CD4-positive, alpha-beta T cell treated with Interleukin-15 for 4 hours (primary cell): ENCODE results near the gene C2orf72.
"Not testable (repeated sequence)": the region's sequence is repeated elsewhere in the genome, so short reads cannot be mapped to it uniquely, and the experiment has no call there.

Experiments
- DNase-seq: peaks from one replicate; pipeline ENCODE4 v3.0.0-alpha.2; 2020; ENCODE audit warnings: low spot score

The C2orf72 gene

GRCh38 chr2:231015478-231015877 is 21.8 kb upstream of the C2orf72 start:
- DNase-seq, result no peak

- DNase-seq, result no peak
These were observed 21.4 kb upstream of the C2orf72 start for GRCh38 chr2:231015926-231016325.

DNA sequence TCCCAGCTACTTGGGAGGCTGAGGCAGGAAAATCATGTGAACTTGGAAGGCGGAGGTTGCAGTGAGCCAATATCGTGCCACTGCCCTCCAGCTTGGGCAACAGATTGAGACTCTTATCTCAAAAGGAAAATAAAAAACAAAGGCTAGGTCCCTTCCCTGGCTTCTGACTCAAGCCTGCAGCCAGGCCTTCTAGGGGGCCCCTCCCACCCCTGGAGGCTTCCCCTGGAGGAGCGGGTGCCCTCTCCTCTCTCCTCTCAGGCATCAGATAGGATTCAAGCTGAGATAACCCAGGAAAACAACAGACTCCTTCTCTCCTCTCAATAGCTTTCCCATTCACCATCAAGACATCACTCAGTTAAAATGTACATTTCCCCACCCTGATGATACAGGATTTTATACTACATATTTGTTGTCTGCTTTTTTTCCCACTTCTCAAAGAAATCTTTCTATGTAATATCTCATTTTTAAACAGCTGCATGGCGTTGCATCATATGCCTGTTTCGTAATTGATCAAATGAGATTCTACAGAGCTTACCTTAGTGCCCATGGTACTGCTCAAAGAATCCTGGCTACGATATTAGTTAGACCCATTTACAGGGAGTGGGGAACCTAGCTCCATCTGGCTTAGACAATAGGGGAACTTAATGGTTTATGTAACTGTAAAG is 20.6 kb upstream of the C2orf72 start:
- no peak for DNase-seq

DNA sequence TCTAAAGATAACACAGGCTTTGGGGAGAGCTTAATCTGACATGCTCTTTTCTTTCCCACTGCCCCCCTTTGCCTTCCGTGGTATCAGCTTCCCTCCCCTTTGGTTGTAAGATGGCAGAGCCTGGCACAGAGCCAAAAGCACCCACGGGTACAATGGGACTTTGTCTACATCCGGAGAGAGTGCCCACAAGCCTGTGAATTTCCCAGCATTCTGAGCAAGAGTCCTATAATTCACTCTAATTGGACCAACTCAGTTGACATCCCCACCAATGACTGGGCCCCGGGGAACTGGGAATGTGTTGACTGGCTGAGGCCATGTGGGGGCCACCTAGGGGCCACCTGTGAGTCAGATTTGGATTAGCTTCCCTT is 20.1 kb upstream of the C2orf72 start:
- no peak for DNase-seq

DNA sequence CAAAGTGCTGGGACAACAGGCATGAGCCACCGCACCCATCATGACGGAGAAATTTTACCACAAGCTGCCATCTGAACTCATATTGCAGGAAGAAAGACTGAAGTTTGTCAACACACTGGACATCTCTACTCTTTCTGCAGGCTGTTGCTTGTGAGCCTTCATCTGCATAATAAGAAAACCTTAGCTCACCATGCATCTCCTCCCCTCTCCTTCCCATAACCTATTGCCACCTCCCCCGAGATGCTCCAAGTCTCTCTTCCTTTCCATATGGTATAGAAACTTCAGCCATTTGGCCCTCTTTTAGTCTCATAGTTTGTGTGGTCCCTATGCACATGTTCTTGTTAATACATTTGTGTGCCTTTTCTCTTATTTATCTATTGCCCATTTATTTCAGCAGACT is 19.1 kb upstream of the C2orf72 start:
- no peak for DNase-seq

DNA sequence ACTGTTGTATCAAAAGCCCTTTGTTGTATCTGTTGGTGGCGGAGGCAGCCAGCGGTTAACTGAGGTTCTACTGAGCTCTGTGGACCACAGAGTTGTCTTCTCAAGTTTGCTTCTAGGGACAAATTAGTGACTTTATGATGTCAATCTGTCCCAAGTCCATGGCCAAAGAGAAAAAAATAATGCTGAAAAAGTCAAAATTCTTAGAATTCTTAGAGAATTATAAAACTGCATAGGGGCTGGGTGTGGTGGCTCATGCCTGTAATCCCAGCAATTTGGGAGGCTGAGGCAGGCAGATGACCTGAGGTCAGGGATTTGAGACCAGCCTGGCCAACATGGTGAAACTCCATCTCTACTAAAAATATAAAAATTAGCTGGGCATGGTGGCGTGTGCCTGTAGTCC is 12.3 kb upstream of the C2orf72 start:
- not testable (repeated sequence) for DNase-seq

GRCh38 chr2:231028889-231029288 is 8.4 kb upstream of the C2orf72 start:
- no peak for DNase-seq

- DNase-seq, result no peak
These were observed 7.8 kb upstream of the C2orf72 start for GRCh38 chr2:231029563-231029962.

- DNase-seq, result no peak
These were observed 6.6 kb upstream of the C2orf72 start for GRCh38 chr2:231030725-231031124.

GRCh38 chr2:231032575-231033140 is 4.7 kb upstream of the C2orf72 start:
- no peak for DNase-seq

GRCh38 chr2:231033147-231034132 is 3.9 kb upstream of the C2orf72 start:
- DNase-seq, result no peak

GRCh38 chr2:231034291-231034882 is 2.9 kb upstream of the C2orf72 start:
- DNase-seq, result no peak

DNA sequence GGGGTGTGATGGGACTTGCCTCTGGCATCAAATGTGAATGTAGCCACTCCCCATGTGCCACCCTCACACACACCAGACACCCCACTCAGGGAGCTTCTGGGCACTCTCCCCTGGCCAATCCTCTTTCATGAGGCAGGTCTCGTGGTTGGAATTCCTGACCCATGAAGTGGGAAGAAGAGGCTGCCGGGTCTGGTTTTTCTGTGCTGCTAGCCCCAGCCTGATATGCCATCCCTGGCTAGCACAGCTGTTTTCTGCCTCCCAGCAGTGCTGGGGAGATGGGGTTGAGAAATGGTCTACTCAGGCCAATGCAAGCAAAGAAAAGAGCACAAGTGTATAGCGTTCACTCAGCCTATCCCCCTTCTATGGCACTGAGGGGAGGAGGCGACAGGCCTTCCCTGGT is 1.2 kb upstream of the C2orf72 start:
- no peak for DNase-seq

DNA sequence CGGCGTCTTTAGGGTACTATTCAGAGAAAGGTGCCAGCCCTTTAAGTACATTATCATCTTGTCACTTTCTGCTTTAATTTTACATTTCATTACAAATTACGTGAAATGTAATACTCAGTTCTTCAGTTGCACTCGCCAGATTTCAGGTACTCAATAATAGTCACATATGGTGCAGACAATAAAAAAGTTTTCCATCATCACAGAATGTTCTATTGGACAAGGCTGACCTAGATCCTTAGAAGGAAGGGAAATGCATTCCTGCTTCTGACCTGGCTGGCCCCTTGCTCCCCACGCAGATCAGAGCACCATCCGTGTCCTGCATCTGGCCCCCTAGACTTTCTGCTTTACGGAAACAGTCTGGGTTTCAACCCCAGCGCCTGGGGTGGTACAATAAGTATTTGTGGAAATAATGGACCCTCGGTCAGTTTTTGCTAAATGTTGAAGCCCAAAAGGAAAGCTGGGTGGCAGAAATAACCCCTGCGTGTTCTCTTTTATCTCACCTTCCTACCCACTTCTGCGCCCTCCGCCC is 681 bp upstream of the C2orf72 start:
- DNase-seq, result no peak

GRCh38 chr2:231037731-231038482 is 584 bp downstream of the C2orf72 start:
- no peak for DNase-seq

DNA sequence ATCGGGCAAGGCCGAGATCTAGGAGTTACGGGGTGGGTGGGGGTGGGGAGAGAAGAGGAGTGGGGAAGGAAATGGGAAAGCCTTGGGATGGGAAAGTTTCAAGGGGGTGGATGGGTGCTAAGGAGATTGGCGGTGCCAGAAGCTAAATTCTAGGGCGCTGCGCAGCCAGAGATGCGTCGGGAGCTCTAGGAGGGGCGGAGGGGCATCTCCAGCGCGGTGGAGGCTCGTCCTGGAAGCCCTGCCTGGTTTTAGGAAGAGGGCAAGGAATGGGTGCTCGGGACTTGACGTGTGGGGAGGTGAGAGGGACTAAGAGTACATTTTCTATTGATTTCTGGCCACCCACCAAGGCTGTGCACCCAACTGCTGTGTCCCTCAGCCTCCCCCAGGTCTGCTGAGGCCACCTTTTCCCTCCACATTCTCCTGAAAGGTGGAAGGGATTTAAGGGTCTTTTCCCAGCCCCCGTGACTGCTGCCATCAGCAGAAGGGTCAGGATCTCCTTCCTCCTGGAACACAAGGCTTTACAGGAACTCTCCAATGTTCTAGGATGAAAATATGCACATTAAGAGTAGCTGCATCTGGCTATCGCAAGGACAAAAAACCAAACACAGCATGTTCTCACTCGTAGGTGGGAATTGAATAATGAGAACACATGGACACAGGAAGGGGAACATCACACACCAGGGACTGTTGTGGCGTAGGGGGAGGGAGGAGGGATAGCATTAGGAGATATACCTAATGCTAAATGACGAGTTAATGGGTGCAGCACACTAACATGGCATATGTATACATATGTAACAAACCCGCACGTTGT is 1.4 kb downstream of the C2orf72 start:
- no peak for DNase-seq

- DNase-seq, result no peak
These were observed 2.0 kb downstream of the C2orf72 start for GRCh38 chr2:231039294-231039664.

GRCh38 chr2:231039821-231040364 is 2.6 kb downstream of the C2orf72 start:
- DNase-seq, result no peak

GRCh38 chr2:231041061-231041689 is 3.9 kb downstream of the C2orf72 start:
- DNase-seq, result no peak

DNA sequence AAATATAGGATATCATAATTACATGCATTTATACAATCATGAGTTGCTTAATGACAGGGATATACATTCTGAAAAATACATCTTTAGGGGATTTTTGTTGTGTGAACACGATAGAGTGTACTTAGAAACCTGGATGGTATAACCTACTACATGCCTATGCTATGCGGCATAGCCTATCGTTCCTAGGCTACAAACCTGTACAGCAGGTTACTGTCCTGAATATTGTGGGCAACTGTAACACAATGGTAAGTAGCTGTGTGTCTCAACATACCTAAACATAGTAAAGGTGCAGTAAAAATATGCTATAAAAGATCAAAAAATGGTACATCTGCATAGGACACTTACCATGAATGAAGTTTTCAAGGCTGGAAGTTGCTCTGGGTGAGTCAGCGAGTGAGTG is 6.5 kb downstream of the C2orf72 start:
- DNase-seq, result no peak
